Hematopoietic multipotent progenitor cell treated with erythropoietin and hydrocortisone succinate and interleukin-3 and kit ligand, for 6 days (in vitro differentiated cells): ENCODE results near the gene POLR2A.

Source experiments
- DNase-seq: peaks from one replicate; pipeline ENCODE4 v3.0.0-alpha.2; 2015

POLR2A gene

DNA sequence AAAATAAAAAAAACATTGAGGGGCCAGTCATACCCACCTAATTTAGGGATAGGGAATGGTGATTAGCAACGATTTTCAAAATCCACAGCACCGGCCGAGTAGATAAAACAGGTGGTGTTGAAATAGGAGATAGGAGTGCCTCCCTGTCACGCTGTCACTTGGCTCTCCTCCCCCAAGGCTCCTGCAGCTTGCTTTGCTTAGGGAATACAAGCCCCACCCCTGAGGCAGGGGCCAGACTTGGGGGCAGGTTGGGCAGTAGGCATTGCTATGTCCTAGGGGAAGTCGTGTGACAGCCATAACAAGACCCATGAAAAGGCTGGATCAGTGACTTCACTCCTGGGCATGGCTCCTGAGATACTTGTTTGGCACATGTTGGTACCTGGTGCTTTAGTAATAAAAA lies 25.8 kb downstream of the POLR2A start:
- DNase-seq: no peak

DNA sequence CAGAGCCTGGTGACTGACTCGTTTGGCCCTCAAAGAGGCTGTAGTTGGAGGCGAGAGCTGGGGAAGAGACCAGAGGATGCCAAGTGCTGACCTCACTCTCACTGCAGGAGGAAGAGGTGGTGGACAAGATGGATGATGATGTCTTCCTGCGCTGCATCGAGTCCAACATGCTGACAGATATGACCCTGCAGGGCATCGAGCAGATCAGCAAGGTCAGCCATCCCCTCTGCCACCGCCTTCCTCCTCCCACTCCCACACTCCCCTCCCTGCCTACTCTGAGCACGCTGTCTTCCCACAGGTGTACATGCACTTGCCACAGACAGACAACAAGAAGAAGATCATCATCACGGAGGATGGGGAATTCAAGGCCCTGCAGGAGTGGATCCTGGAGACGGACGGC lies 26.9 kb downstream of the POLR2A start:
- DNase-seq: no peak

DNA sequence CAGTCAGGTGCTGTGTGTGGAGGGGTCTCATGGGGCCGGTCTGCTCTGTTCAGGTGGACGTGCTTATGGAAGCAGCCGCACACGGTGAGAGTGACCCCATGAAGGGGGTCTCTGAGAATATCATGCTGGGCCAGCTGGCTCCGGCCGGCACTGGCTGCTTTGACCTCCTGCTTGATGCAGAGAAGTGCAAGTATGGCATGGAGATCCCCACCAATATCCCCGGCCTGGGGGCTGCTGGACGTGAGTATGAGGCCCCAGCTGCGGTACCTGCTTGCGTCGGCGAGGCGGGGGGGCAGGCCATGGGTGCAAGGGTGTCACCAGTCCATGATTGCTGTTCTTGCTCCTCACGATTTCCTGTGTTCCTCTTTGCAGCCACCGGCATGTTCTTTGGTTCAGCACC lies 27.9 kb downstream of the POLR2A start:
- no peak for DNase-seq

DNA sequence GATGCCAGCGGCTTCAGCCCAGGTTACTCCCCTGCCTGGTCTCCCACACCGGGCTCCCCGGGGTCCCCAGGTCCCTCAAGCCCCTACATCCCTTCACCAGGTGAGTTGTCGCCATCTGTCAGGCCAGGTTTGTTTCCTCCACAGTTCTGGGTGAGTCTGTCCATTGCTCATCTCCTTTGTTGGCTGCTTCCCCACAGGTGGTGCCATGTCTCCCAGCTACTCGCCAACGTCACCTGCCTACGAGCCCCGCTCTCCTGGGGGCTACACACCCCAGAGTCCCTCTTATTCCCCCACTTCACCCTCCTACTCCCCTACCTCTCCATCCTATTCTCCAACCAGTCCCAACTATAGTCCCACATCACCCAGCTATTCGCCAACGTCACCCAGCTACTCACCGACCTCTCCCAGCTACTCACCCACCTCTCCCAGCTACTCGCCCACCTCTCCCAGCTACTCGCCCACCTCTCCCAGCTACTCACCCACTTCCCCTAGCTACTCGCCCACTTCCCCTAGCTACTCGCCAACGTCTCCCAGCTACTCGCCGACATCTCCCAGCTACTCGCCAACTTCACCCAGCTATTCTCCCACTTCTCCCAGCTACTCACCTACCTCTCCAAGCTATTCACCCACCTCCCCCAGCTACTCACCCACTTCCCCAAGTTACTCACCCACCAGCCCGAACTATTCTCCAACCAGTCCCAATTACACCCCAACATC lies 28.8 kb downstream of the POLR2A start:
- DNase-seq: no peak

- DNase-seq: no peak
Observed at GRCh38 chr17:7513850-7514419, 29.8 kb downstream of the POLR2A start.

DNA sequence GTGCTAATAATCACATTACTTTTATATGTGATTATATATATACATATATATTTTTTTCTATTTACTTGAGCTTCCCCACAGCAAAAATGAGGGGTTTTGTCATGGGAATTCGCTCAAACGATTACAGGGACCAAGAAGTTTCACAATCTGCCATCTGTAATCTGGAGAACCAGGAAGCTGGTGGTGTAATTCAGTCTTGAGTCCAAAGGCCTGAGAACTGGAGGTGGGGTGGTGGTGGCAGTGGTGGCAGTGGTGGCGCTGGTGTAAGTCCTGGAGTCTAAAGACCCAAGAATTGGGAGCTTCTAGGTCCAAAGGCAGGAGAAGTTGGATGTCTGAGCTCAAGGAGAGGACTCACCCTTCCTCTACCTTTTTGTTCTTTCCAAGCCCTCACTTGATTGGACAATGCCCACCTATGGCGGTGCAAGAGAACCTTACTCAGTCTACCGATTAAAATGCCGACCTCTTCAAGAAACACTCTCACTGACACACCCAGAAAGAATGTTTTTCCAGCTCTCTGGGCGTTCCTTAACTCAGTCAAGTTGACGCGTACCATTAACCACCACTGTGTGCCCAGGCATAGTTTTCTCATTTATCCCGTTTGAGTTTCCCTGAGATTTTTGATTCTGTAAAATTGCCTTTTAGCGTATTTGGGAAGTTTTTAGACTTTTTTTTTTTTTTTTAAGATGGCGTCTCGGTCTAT lies 31.9 kb downstream of the POLR2A start:
- peak; percentile 27 for DNase-seq

DNA sequence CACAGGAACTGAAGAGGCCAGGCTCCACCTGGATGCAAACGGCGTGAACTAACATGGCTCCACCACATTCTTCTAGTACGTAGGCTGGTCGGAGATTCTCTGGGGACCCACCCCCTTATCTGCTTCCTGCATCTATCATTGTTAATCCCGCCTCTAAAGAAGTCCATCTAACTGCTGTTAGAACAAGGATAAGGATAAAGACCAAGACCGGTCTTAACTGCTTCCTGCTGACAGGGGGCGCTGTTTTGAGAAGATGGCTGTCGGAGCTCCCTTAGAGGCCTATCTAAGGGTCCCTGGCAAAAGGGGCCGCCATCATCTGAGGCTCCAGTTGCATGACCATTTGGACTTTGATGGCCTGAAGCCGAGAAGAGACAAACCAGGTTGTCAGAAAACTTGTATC lies 38.9 kb downstream of the POLR2A start:
- peak; percentile 76 for DNase-seq

GRCh38 chr17:7528842-7529241 lies 44.7 kb downstream of the POLR2A start:
- no peak for DNase-seq

- DNase-seq: no peak
Observed at GRCh38 chr17:7530023-7530900, 46.1 kb downstream of the POLR2A start.

- no peak for DNase-seq
Observed at GRCh38 chr17:7538050-7538449, 53.9 kb downstream of the POLR2A start.

DNA sequence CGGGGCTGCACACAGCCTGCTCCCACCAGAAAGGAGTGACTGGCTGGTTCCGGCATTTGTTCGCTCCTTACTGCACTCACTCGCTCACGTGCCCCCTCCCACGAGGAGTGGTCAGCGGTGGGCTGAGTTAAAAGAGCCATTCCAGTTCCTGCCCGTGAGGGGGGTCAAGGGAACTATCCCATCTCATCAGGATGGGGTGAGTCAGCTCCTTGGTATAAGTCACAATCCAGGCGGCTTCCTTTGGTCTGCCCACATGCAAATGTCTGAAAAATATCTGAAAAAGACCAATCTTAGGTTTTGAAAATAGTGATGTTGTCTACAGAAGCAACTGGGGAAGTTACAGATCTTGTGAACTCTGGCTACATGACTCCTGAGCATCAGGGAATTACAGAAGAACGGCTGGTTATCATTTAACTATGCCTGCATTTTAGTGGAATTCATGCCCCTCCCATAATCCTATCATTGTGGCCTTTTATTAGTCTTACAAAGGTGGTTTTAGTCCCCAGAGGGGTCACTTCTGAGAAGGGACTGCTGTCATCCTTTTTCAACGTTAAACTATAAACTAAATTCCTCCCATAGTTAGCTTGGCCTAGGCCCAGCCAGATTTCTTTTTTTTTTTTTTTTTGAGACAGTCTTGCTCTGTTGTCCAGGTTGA lies 54.9 kb downstream of the POLR2A start:
- DNase-seq: no peak

DNA sequence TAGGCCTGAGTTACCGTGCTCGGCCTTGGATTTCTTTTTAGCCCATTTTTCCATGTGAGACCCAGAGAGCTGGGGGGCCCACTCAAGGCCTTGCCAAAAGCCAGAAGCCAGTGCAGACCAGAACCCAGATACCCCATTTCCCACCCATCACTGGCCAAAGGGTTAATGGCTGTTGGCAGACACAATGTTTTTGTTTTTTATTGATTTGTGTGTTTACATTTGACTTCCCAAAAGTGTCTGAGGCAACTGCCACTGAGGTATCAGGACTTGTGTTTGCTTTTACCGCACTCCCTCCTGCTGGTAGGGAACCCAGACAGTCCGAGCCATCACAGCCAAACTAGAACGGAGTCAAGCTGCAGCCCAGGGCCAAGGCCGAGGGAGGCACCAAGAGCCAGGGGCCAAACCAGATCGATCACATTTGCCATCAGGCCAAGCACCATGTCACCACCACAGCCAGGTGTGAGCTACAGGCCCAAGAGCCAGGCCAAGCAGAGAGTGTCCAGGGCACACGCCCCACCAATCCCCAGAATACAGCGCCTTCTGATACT lies 57.0 kb downstream of the POLR2A start:
- no peak for DNase-seq

DNA sequence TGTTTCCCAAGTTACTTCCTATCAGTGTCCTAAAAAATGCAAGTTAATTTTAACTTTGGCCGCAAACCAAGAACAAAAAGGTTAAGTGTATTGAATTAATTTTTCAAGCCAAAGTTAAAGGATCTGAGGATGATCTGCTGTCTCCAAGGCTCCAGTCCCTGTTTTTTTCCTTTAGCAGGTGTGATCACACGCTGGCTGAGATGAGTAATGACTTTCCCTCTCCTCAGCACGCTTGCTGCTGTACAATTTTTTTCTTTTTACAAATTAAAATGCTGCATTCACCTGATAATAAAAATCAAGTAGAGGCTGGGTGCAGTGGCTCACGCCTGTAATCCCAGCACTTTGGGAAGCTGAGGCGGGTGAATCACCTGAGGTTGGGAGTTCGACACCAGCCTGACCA lies 60.7 kb downstream of the POLR2A start:
- no peak for DNase-seq

GRCh38 chr17:7548585-7549400 lies 64.6 kb downstream of the POLR2A start, which contains the start of gene TNFSF12:
Gene TNFSF12 (plus strand): TSS chr17:7549058. CDS start chr17:7549154, 96 bp downstream.
- peak; percentile 62 for DNase-seq
